ENCODE measurements around the gene HEXD.

HEXD gene

GRCh38 chr17:82440469-82440981 lies 22.4 kb downstream of the HEXD start:
- Histone ChIP-seq H3K9ac (ENCODE audit: low read length) (no peak overlapping the region), H3K4me2 (ENCODE audit: low read depth, low read length) (no peak overlapping the region), H3K36me3 (replicated peaks; ENCODE audit: insufficient read depth, low read length) (no peaks in the 10 kb centered on the region), H3K79me2 (ENCODE audit: low read length) (peaks cover 15% of the 10 kb centered on the region), H3K4me1 (ENCODE audit: low read length) (no peaks in the 10 kb centered on the region), H3K9me3 (replicated peaks; ENCODE audit: insufficient read depth, low read length) (no peaks in the 10 kb centered on the region), H2AFZ (ENCODE audit: low read length) (no peak overlapping the region), H3K27me3 (replicated peaks; ENCODE audit: insufficient read depth, low read length) (no peaks in the 10 kb centered on the region), H3K4me3 (ENCODE audit: low read length) (no peak overlapping the region), H3K9me2 (replicated peaks; ENCODE audit: insufficient read depth, low read length) (no peaks in the 10 kb centered on the region), H3K27ac (ENCODE audit: low read length) (no peak overlapping the region), H3F3A (ENCODE audit: insufficient read depth, low read length) (peaks cover 6% of the 10 kb centered on the region), H4K20me1 (ENCODE audit: insufficient read depth, low read length) (no peaks in the 10 kb centered on the region)
- no peak for DNase-seq
- no peak for TF ChIP-seq CTCF (IDR thresholded peaks at IDR 0.05; ENCODE audit: low read length)
- TF ChIP-seq EZH2 (optimal IDR thresholded peaks at IDR 0.05; ENCODE audit: low read depth, low read length), result no peak
- TF ChIP-seq EZH2phosphoT487 (IDR thresholded peaks at IDR 0.05; ENCODE audit: low read length), result no peak

- Histone ChIP-seq H3K9ac (ENCODE audit: low read length) (no peak overlapping the region), H3K79me2 (ENCODE audit: low read length) (peaks cover 21% of the 10 kb centered on the region), H2AFZ (ENCODE audit: low read length) (no peak overlapping the region), H3K9me3 (replicated peaks; ENCODE audit: insufficient read depth, low read length) (no peaks in the 10 kb centered on the region), H3K4me3 (ENCODE audit: low read length) (no peak overlapping the region), H3K9me2 (replicated peaks; ENCODE audit: insufficient read depth, low read length) (no peaks in the 10 kb centered on the region), H4K20me1 (ENCODE audit: insufficient read depth, low read length) (no peaks in the 10 kb centered on the region), H3K27ac (ENCODE audit: low read length) (no peak overlapping the region), H3K4me1 (ENCODE audit: low read length) (no peaks in the 10 kb centered on the region), H3K36me3 (replicated peaks; ENCODE audit: insufficient read depth, low read length) (no peaks in the 10 kb centered on the region; the same call in 1 of the 2 replicates), H3K27me3 (replicated peaks; ENCODE audit: insufficient read depth, low read length) (no peaks in the 10 kb centered on the region), H3K4me2 (ENCODE audit: low read depth, low read length) (no peak overlapping the region), H3F3A (ENCODE audit: insufficient read depth, low read length) (peaks cover 6% of the 10 kb centered on the region)
- no peak for TF ChIP-seq EZH2 (optimal IDR thresholded peaks at IDR 0.05; ENCODE audit: low read depth, low read length)
- no peak for TF ChIP-seq EZH2phosphoT487 (IDR thresholded peaks at IDR 0.05; ENCODE audit: low read length)
- TF ChIP-seq CTCF (IDR thresholded peaks at IDR 0.05; ENCODE audit: low read length), result no peak
- DNase-seq, result no peak
Measured at GRCh38 chr17:82440991-82441627, 23.0 kb downstream of the HEXD start.

- Histone ChIP-seq H3K4me3 (ENCODE audit: low read length) (no peak overlapping the region), H3K27ac (ENCODE audit: low read length) (no peak overlapping the region), H3K9me3 (replicated peaks; ENCODE audit: insufficient read depth, low read length) (no peaks in the 10 kb centered on the region), H3K4me1 (ENCODE audit: low read length) (no peaks in the 10 kb centered on the region), H3K36me3 (replicated peaks; ENCODE audit: insufficient read depth, low read length) (no peaks in the 10 kb centered on the region; the same call in 1 of the 2 replicates), H3K79me2 (ENCODE audit: low read length) (peaks cover 28% of the 10 kb centered on the region), H3K9ac (ENCODE audit: low read length) (no peak overlapping the region), H3K9me2 (replicated peaks; ENCODE audit: insufficient read depth, low read length) (no peaks in the 10 kb centered on the region), H3F3A (ENCODE audit: insufficient read depth, low read length) (peaks cover 6% of the 10 kb centered on the region), H3K27me3 (replicated peaks; ENCODE audit: insufficient read depth, low read length) (no peaks in the 10 kb centered on the region), H2AFZ (ENCODE audit: low read length) (no peak overlapping the region), H3K4me2 (ENCODE audit: low read depth, low read length) (no peak overlapping the region), H4K20me1 (ENCODE audit: insufficient read depth, low read length) (no peaks in the 10 kb centered on the region)
- TF ChIP-seq EZH2 (optimal IDR thresholded peaks at IDR 0.05; ENCODE audit: low read depth, low read length) (no peak), EZH2phosphoT487 (IDR thresholded peaks at IDR 0.05; ENCODE audit: low read length) (no peak), CTCF (IDR thresholded peaks at IDR 0.05; ENCODE audit: low read length) (no peak)
- DNase-seq, result no peak
Measured at GRCh38 chr17:82441691-82442487, 23.7 kb downstream of the HEXD start.
